ENCODE results near the gene IL17B. TPM values are rescaled to one million over a fixed set of nuclear protein-coding genes. Genes with fewer than 3 reads are reported as not detected.

IL17B gene
- total and polyA plus RNA-seq, 12 donors, result 1.5 to 20.1 (median 2.9) TPM; not detected in 1

- peaks cover 0 to 7% of the 10 kb centered on the region in 2 donors for H3K4me1 ChIP-seq (replicated peaks in 1 of 2)
- H3K9me3 ChIP-seq (replicated peaks in 1 of 3), result no peaks in the 10 kb centered on the region
- peak in 6 of 7 donors; percentile 43 to 85 (median 68) for DNase-seq
- TF ChIP-seq POLR2A (IDR thresholded peaks at IDR 0.05) (no peak), CTCF (IDR thresholded peaks at IDR 0.05) (peak; percentile 64 to 79 (median 72))
- H3K27me3 ChIP-seq, result no peaks in the 10 kb centered on the region
- WGBS, 4 donors, result 33 to 39% (median 35%) methylated on average over 10 to 14 of the region's 14 CpGs
- intact Hi-C loops (cut with DNase I), result loop anchor here (5.0 kb wide), 1 partner anchor 50 kb away; no protein-coding TSS in a partner anchor
- H3K4me3 ChIP-seq, result no peak overlapping the region
- H3K27ac ChIP-seq, result no peak overlapping the region
- H3K36me3 ChIP-seq (replicated peaks in 1 of 2), result no peaks in the 10 kb centered on the region
Observed at GRCh38 chr5:149367249-149367971, 11.7 kb downstream of the IL17B start.

- Histone ChIP-seq H3K4me3 (no peak overlapping the region), H3K9me3 (replicated peaks in 1 of 3) (no peaks in the 10 kb centered on the region), H3K27me3 (no peaks in the 10 kb centered on the region), H3K36me3 (replicated peaks in 1 of 2) (no peaks in the 10 kb centered on the region), H3K4me1 (replicated peaks in 1 of 2) (peaks cover 0 to 4% of the 10 kb centered on the region in 2 donors), H3K27ac (no peak overlapping the region)
- TF ChIP-seq POLR2A (IDR thresholded peaks at IDR 0.05), result no peak
- no peak for TF ChIP-seq CTCF (IDR thresholded peaks at IDR 0.05)
- 82 to 90% (median 87%) methylated on average over 1 of the region's 1 CpG for WGBS, 4 donors
- peak in 1 of 7 donors; percentile 21 for DNase-seq
- intact Hi-C loops (cut with DNase I), result loop anchor here (5.0 kb wide), 1 partner anchor 49 kb away; no protein-coding TSS in a partner anchor
Observed at GRCh38 chr5:149366169-149366729, 12.8 kb downstream of the IL17B start.

- WGBS, 4 donors, result 86 to 94% (median 90%) methylated on average over 5 to 6 of the region's 6 CpGs
- peak in 1 of 7 donors; percentile 42 for DNase-seq
- Histone ChIP-seq H3K4me3 (no peak overlapping the region), H3K36me3 (replicated peaks in 1 of 2) (no peaks in the 10 kb centered on the region), H3K9me3 (replicated peaks in 1 of 3) (no peaks in the 10 kb centered on the region), H3K27ac (no peak overlapping the region), H3K27me3 (no peaks in the 10 kb centered on the region), H3K4me1 (replicated peaks in 1 of 2) (no peaks in the 10 kb centered on the region)
- intact Hi-C loops (cut with DNase I), result loop anchor here (5.0 kb wide), 1 partner anchor 48 kb away; no protein-coding TSS in a partner anchor
- no peak for TF ChIP-seq POLR2A (IDR thresholded peaks at IDR 0.05)
- TF ChIP-seq CTCF (IDR thresholded peaks at IDR 0.05), result no peak
Observed at GRCh38 chr5:149365418-149365817, 13.7 kb downstream of the IL17B start.

GRCh38 chr5:149364719-149365118, 14.4 kb downstream of the IL17B start:
- H3K9me3 ChIP-seq (replicated peaks in 1 of 3), result no peaks in the 10 kb centered on the region
- H3K4me1 ChIP-seq (replicated peaks in 1 of 2), result no peaks in the 10 kb centered on the region
- H3K4me3 ChIP-seq, result no peak overlapping the region
- intact Hi-C loops (cut with DNase I), result loop anchor here (5.0 kb wide), 1 partner anchor 47 kb away; no protein-coding TSS in a partner anchor
- H3K36me3 ChIP-seq (replicated peaks in 1 of 2), result no peaks in the 10 kb centered on the region
- TF ChIP-seq POLR2A (IDR thresholded peaks at IDR 0.05) (no peak), CTCF (IDR thresholded peaks at IDR 0.05) (no peak)
- peak in 1 of 7 donors; percentile 35 for DNase-seq
- H3K27me3 ChIP-seq, result no peaks in the 10 kb centered on the region
- WGBS, 4 donors, result 89 to 100% (median 96%) methylated on average over 2 of the region's 2 CpGs
- H3K27ac ChIP-seq, result no peak overlapping the region

All from adrenal gland (tissue), 12 donors.